HepG2 (cell line): Measurements from ENCODE around the gene ARHGEF10L. TPM values are rescaled to one million over a fixed set of nuclear protein-coding genes. Genes with fewer than 3 reads are reported as not detected.
A peak's percentile ranks its signal among the peaks of the same experiment; 100 is the strongest.

ENCODE experiments used
- ATAC-seq: fragments of 200-7000 bp; cut with Tn5 transposase; 3 replicates; pipeline ENCODE4 v1.9.1; 2020; ENCODE audit warnings: mild to moderate bottlenecking, moderate library complexity
- BruUV-seq: library from RNA; stranded (reverse); fragments of 400-500 nt; replicated peaks from 2 replicates; lab custom pipeline; 2021; lab: Mats Ljungman, UMichigan
- CTCF ChIA-PET: fragments of 300-600 bp; formaldehyde crosslinking; extraction: SDS; loops from one replicate; lab custom pipeline; 2021; ENCODE audit warnings: low total read pairs, inconsistent platforms, low intra/inter-chr PET ratio; lab: Yijun Ruan, JAX
- POLR2A ChIA-PET: fragments of 350-600 bp; sonication (Branson Sonifier 250); formaldehyde crosslinking; loops from one replicate; lab custom pipeline; 2020; ENCODE audit warnings: antibody characterized with exemption, inconsistent platforms; lab: Yijun Ruan, JAX
- DNase-seq: peaks from one replicate; pipeline ENCODE4 v3.0.0-alpha.2; 2015; ENCODE audit warnings: low spot score
- FAIRE-seq: peaks from 3 replicates; lab custom pipeline; 2011; peaks lifted over from hg19 to GRCh38; lab: Jason Lieb, UNC
- H2AFZ ChIP-seq: one replicate; pipeline ENCODE4 v1.6.1; 2011; ENCODE audit warnings: low read length, inconsistent platforms
- H3K27ac ChIP-seq: fragments of 300-600 bp; 3 replicates; pipeline ENCODE4 v1.8.0; 2011; ENCODE audit warnings: mixed run types, mild to moderate bottlenecking, mixed read lengths, low read length, inconsistent platforms; ENCODE audit not compliant: insufficient read depth; ENCODE audit errors: extremely low read length
- H3K27me3 ChIP-seq, 2 experiments: fragments of 200-600 bp in 1 of 2; 2 replicates in 1 of 2; 3 replicates in 1 of 2; pipeline versions ENCODE4 v1.6.0 to v1.8.0; 2011; ENCODE audit warnings: low read length in 2 of 2, mild to moderate bottlenecking in 2 of 2, moderate library complexity in 2 of 2, inconsistent platforms in 1 of 2; ENCODE audit not compliant: insufficient read depth in 2 of 2, control insufficient read depth in 1 of 2
- H3K36me3 ChIP-seq, 2 experiments: fragments of 200-600 bp in 1 of 2; replicated peaks in 1 of 2; 2 replicates in 1 of 2; 3 replicates in 1 of 2; pipeline versions ENCODE4 v1.5.1 to v1.8.0; 2011; ENCODE audit warnings: low read length in 2 of 2, inconsistent platforms in 1 of 2; ENCODE audit not compliant: insufficient read depth in 2 of 2, control insufficient read depth in 1 of 2
- H3K4me1 ChIP-seq: 2 replicates; pipeline ENCODE4 v1.5.1; 2012; ENCODE audit warnings: low read length, inconsistent platforms; ENCODE audit not compliant: insufficient read depth
- H3K4me2 ChIP-seq: 2 replicates; pipeline ENCODE4 v1.6.0; 2011; ENCODE audit warnings: low read depth, low read length, inconsistent platforms
- H3K4me3 ChIP-seq, 3 experiments: fragments of 200-600 bp in 1 of 3; sonication (generic), shearing (Covaris generic) in 1 of 3; replicated peaks in 1 of 3; 2 replicates each; pipeline ENCODE4 v1.5.1; 2011 to 2016; ENCODE audit warnings: low read length in 3 of 3, inconsistent platforms in 2 of 3, low read depth in 2 of 3, mild to moderate bottlenecking in 2 of 3, control low read depth in 1 of 3, mixed read lengths in 1 of 3; ENCODE audit not compliant: insufficient read depth in 1 of 3
- H3K79me2 ChIP-seq: one replicate; pipeline ENCODE4 v1.6.1; 2011; ENCODE audit warnings: low read length, inconsistent platforms; ENCODE audit not compliant: insufficient read depth
- H3K9ac ChIP-seq: 2 replicates; pipeline ENCODE4 v1.6.0; 2011; ENCODE audit warnings: mild to moderate bottlenecking, low read depth, low read length, inconsistent platforms; ENCODE audit not compliant: insufficient read depth
- H3K9me3 ChIP-seq: 2 replicates; pipeline ENCODE4 v1.5.1; 2012; ENCODE audit warnings: mild to moderate bottlenecking, low read length
- H4K20me1 ChIP-seq: 2 replicates; pipeline ENCODE4 v1.6.0; 2011; ENCODE audit warnings: inconsistent platforms, mild to moderate bottlenecking, low read length, moderate library complexity; ENCODE audit not compliant: insufficient read depth
- BCL6 ChIP-seq: IDR thresholded peaks from 2 replicates; pipeline ENCODE4 v1.6.1; 2016; ENCODE audit warnings: missing genetic modification reagents, missing compliant biosample characterization
- CHCHD3 ChIP-seq: sonication (generic); formaldehyde crosslinking; IDR thresholded peaks from 2 replicates; pipeline ENCODE4 v1.8.0; 2022; ENCODE audit warnings: mild to moderate bottlenecking, missing genetic modification reagents, moderate library complexity
- GFI1 ChIP-seq: sonication (generic); formaldehyde crosslinking; IDR thresholded peaks from 2 replicates; pipeline ENCODE4 v1.5.0; 2020; ENCODE audit warnings: missing genetic modification reagents, mild to moderate bottlenecking, borderline replicate concordance
- RBAK ChIP-seq: sonication (generic); formaldehyde crosslinking; IDR thresholded peaks from 2 replicates; pipeline ENCODE4 v1.5.1; 2020; ENCODE audit warnings: mild to moderate bottlenecking, missing genetic modification reagents
- RBM39 ChIP-seq: fragments of 200-400 bp; formaldehyde crosslinking; IDR thresholded peaks from one replicate; pipeline ENCODE4 v1.6.1; 2018; ENCODE audit warnings: antibody characterized with exemption, mild to moderate bottlenecking, low read depth, low read length; ENCODE audit not compliant: poor library complexity, severe bottlenecking
- RFX5 ChIP-seq: IDR thresholded peaks from 2 replicates; pipeline ENCODE4 v1.6.1; 2011; ENCODE audit warnings: low read depth, low read length, improper control_type of control experiment
- ZFP1 ChIP-seq: IDR thresholded peaks from 2 replicates; pipeline ENCODE4 v1.6.1; 2016
- ZNF224 ChIP-seq: sonication (generic); formaldehyde crosslinking; IDR thresholded peaks from 2 replicates; pipeline ENCODE4 v1.5.0; 2020; ENCODE audit warnings: mild to moderate bottlenecking, missing genetic modification reagents
- ZNF263 ChIP-seq: sonication (generic); formaldehyde crosslinking; IDR thresholded peaks from 2 replicates; pipeline ENCODE4 v1.4.0; 2020; ENCODE audit warnings: missing genetic modification reagents
- ZNF530 ChIP-seq: sonication (generic); formaldehyde crosslinking; IDR thresholded peaks from 2 replicates; pipeline ENCODE4 v1.5.0; 2020; ENCODE audit warnings: low read depth, mild to moderate bottlenecking, missing genetic modification reagents
- WGBS: methylation state at CpG from one replicate; pipeline ENCODE4 v1.1.6; 2017; ENCODE audit warnings: low lambda C conversion rate; 5-methylcytosine and 5-hydroxymethylcytosine counted together
- in situ Hi-C: cut with HindIII; loops from 2 replicates; pipeline ENCODE4 v1.10.0; 2017; ENCODE audit warnings: low pct_unique_long_range_greater_than_20kb; ENCODE audit not compliant: extremely low pct_ligation_motif_present
- intact Hi-C: fragments of 100-400 bp; cut with micrococcal nuclease; formaldehyde crosslinking; loops from one replicate; pipeline ENCODE4 v1.10.0; 2022; ENCODE audit not compliant: unreplicated experiment
- polyA plus RNA-seq, 8 experiments: library from polyadenylated mRNA; depleted of rRNA in 3 of 8; stranded (reverse) in 7 of 8; unstranded in 1 of 8; fragments of >200 nt; fragmentation: Illumina TruSeq in 4 of 8; extraction: Trizol in 4 of 8; gene quantifications; 2 replicates each; pipeline versions ENCODE4 v1.2.1 to v1.2.3, GENCODE V29; 2011 to 2016; ENCODE audit warnings: low read depth in 4 of 8, missing spikeins in 1 of 8, mixed read lengths in 1 of 8; ENCODE audit not compliant: insufficient read depth in 1 of 8
- total RNA-seq, 5 experiments: library from RNA; depleted of rRNA; stranded (reverse); fragments of >200 nt; fragmentation: Illumina TruSeq; extraction: Trizol; gene quantifications; 2 replicates each; pipeline ENCODE4 v1.2.3, GENCODE V29; 2016; ENCODE audit warnings: low read depth in 1 of 5
- TF ChIP-seq, protein P1 (sequence below): sonication (generic); formaldehyde crosslinking; IDR thresholded peaks from 2 replicates; pipeline ENCODE4 v1.4.0; 2020; ENCODE audit warnings: missing genetic modification reagents, mild to moderate bottlenecking, borderline replicate concordance

Gene ARHGEF10L
- total and polyA plus RNA-seq, 2 of the 13 experiments (the other 11 are each of a cell fraction or from before 2014, with no cell fraction given): 46.5 to 78.3 TPM

GRCh38 chr1:17524645-17525044 lies 14.9 kb upstream of the ARHGEF10L start:
- POLR2A ChIA-PET: no interaction called here

DNA sequence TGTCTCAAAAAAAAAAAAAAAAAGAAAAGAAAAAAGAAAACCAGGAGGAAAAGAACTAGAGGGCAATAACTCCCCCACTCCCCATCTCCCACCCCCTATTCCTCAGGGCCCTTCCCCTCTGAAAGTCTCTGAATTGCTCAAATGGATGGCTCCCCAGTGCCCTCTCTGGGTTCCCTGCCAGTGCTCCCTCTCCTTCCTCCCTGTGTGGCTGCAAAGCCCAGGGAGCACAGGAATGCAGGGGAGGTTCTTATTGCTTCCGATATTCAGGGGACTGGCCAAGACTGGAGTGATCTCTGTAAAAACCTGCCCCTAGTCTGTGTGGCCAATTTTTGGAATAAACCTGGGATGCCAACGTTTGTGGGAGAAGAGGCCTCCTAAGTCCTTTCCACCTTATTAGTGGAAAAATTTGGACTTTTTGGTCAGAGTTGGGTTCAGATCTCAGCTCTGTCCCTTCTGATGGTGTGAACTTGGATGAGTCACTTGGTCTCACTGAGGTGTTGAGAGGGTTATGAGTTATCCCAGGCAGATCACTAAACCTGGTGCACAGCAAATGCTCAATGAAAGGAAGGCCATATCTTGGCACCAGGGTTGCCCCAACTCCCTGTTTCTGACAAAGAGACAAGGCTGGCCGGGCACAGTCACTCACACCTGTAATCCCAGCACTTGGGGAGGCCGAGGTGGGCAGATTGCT lies 13.4 kb upstream of the ARHGEF10L start:
- ATAC-seq: no peak
- ChIA-PET CTCF (no interaction called here), POLR2A (no interaction called here)
- Histone ChIP-seq H3K4me3 (no peak overlapping the region), H3K27ac (no peak overlapping the region), H3K9me3 (no peaks in the 10 kb centered on the region), H3K4me2 (no peak overlapping the region), H3K4me1 (peaks cover 10% of the 10 kb centered on the region), H3K36me3 (no peaks in the 10 kb centered on the region), H2AFZ (no peak overlapping the region), H3K27me3 (peaks cover 4 to 28% of the 10 kb centered on the region in 2 experiments; a peak in 3 of 5 replicates), H3K9ac (no peak overlapping the region), H3K79me2 (no peaks in the 10 kb centered on the region), H4K20me1 (no peaks in the 10 kb centered on the region)
- 15% methylated on average over 3 of the region's 4 CpGs for WGBS
- DNase-seq: no peak
- intact Hi-C loops: no loop called here
- peak; percentile 88 for TF ChIP-seq ZNF263 (CRISPR knock-in tag)
- no peak for TF ChIP-seq ZFP1
- TF ChIP-seq, protein P1, sequence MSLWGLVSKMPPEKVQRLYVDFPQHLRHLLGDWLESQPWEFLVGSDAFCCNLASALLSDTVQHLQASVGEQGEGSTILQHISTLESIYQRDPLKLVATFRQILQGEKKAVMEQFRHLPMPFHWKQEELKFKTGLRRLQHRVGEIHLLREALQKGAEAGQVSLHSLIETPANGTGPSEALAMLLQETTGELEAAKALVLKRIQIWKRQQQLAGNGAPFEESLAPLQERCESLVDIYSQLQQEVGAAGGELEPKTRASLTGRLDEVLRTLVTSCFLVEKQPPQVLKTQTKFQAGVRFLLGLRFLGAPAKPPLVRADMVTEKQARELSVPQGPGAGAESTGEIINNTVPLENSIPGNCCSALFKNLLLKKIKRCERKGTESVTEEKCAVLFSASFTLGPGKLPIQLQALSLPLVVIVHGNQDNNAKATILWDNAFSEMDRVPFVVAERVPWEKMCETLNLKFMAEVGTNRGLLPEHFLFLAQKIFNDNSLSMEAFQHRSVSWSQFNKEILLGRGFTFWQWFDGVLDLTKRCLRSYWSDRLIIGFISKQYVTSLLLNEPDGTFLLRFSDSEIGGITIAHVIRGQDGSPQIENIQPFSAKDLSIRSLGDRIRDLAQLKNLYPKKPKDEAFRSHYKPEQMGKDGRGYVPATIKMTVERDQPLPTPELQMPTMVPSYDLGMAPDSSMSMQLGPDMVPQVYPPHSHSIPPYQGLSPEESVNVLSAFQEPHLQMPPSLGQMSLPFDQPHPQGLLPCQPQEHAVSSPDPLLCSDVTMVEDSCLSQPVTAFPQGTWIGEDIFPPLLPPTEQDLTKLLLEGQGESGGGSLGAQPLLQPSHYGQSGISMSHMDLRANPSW (CRISPR knock-in tag): no peak
- no peak for TF ChIP-seq RBM39
- no peak for TF ChIP-seq GFI1 (CRISPR knock-in tag)
- TF ChIP-seq RBAK: no peak
- in situ Hi-C loops: no loop called here
- BruUV-seq: no TSS peak
- no peak for FAIRE-seq

More at GRCh38 chr1:17524645-17525044, 14.9 kb upstream of the ARHGEF10L start:
- H3K79me2 ChIP-seq: no peaks in the 10 kb centered on the region
- H3K36me3 ChIP-seq: no peaks in the 10 kb centered on the region
- no peaks in the 10 kb centered on the region for H4K20me1 ChIP-seq
- H3K4me3 ChIP-seq: no peak overlapping the region
- H3K9ac ChIP-seq: no peak overlapping the region
- BruUV-seq: no TSS peak
- WGBS: 58% methylated on average over 2 of the region's 2 CpGs
- no peak overlapping the region for H3K27ac ChIP-seq
- TF ChIP-seq CHCHD3 (CRISPR knock-in tag) (no peak), RFX5 (no peak), ZNF530 (no peak), BCL6 (no peak), ZNF224 (CRISPR knock-in tag) (no peak)
- intact Hi-C loops: no loop called here
- CTCF ChIA-PET: no interaction called here
- H3K4me1 ChIP-seq: peaks cover 10% of the 10 kb centered on the region
- FAIRE-seq: no peak
- no peak for ATAC-seq
- H3K27me3 ChIP-seq: peaks cover 5 to 34% of the 10 kb centered on the region in 2 experiments; a peak in 4 of 5 replicates
- in situ Hi-C loops: no loop called here
- no peaks in the 10 kb centered on the region for H3K9me3 ChIP-seq
- no peak overlapping the region for H2AFZ ChIP-seq
- no peak for DNase-seq
- H3K4me2 ChIP-seq: no peak overlapping the region
